IMR-90 (cell line): ENCODE results near the gene SH3RF1. TPM values are rescaled to one million over a fixed set of nuclear protein-coding genes. Genes with fewer than 3 reads are reported as not detected.

Source experiments
- ATAC-seq: fragments of 200-7000 bp; cut with Tn5 transposase; 2 replicates; pipeline ENCODE4 v1.9.1; 2020; ENCODE audit warnings: low read depth, mild to moderate bottlenecking, moderate library complexity
- BruUV-seq: library from RNA; stranded (reverse); fragments of 400-500 nt; replicated peaks from 2 replicates; lab custom pipeline; 2021; lab: Mats Ljungman, UMichigan
- CTCF ChIA-PET: fragments of 300-600 bp; formaldehyde crosslinking; extraction: SDS; loops from one replicate; lab custom pipeline; 2021; ENCODE audit warnings: antibody characterized with exemption; lab: Yijun Ruan, JAX
- POLR2A ChIA-PET: fragments of 300-600 bp; sonication (Branson Sonifier 250); formaldehyde crosslinking; loops from one replicate; lab custom pipeline; 2022; ENCODE audit warnings: antibody characterized with exemption; ENCODE audit not compliant: unreplicated experiment; lab: Charles Lee
- DNase-seq: peaks from one replicate; pipeline ENCODE4 v3.0.0; 2013
- H2AFZ ChIP-seq: replicated peaks from 2 replicates; pipeline ENCODE3; 2013; ENCODE audit warnings: low read length, mild to moderate bottlenecking; ENCODE audit not compliant: poor library complexity
- H2AK5ac ChIP-seq: 2 replicates; pipeline ENCODE4 v1.6.1; 2013; ENCODE audit warnings: low read depth, low read length, inconsistent platforms
- H2AK9ac ChIP-seq: replicated peaks from 2 replicates; pipeline ENCODE3; 2013; ENCODE audit warnings: mild to moderate bottlenecking, low read depth, low read length, moderate library complexity; ENCODE audit not compliant: poor library complexity
- H2BK120ac ChIP-seq: 2 replicates; pipeline ENCODE4 v1.6.1; 2013; ENCODE audit warnings: low read depth, low read length, inconsistent platforms
- H2BK15ac ChIP-seq: 3 replicates; pipeline ENCODE4 v1.6.1; 2013; ENCODE audit warnings: low read depth, low read length, inconsistent platforms
- H2BK20ac ChIP-seq: 2 replicates; pipeline ENCODE4 v1.6.1; 2013; ENCODE audit warnings: low read depth, mild to moderate bottlenecking, inconsistent platforms, low read length, moderate library complexity
- H2BK5ac ChIP-seq: 2 replicates; pipeline ENCODE4 v1.6.1; 2013; ENCODE audit warnings: mild to moderate bottlenecking, low read depth, low read length, inconsistent platforms; ENCODE audit not compliant: poor library complexity, severe bottlenecking
- H3K14ac ChIP-seq: replicated peaks from 2 replicates; pipeline ENCODE4 v1.6.1; 2013; ENCODE audit warnings: low read depth, low read length, inconsistent platforms
- H3K18ac ChIP-seq: 2 replicates; pipeline ENCODE4 v1.6.1; 2013; ENCODE audit warnings: low read depth, low read length, control low read depth
- H3K23ac ChIP-seq: 2 replicates; pipeline ENCODE4 v1.6.1; 2013; ENCODE audit warnings: low read depth, low read length, inconsistent platforms
- H3K27ac ChIP-seq: 2 replicates; pipeline ENCODE4 v1.5.1; 2013; ENCODE audit warnings: mild to moderate bottlenecking, control low read depth, low read length; ENCODE audit not compliant: insufficient read depth
- H3K27me3 ChIP-seq: 2 replicates; pipeline ENCODE4 v1.6.1; 2013; ENCODE audit warnings: low read length; ENCODE audit not compliant: control insufficient read depth, insufficient read depth
- H3K36me3 ChIP-seq: 2 replicates; pipeline ENCODE4 v1.6.1; 2013; ENCODE audit warnings: low read length, mixed read lengths; ENCODE audit not compliant: control insufficient read depth, insufficient read depth
- H3K4ac ChIP-seq: 2 replicates; pipeline ENCODE4 v1.6.1; 2013; ENCODE audit warnings: low read depth, low read length, inconsistent platforms
- H3K4me1 ChIP-seq: 2 replicates; pipeline ENCODE4 v1.6.1; 2013; ENCODE audit warnings: low read length, mixed read lengths; ENCODE audit not compliant: control insufficient read depth, insufficient read depth
- H3K4me2 ChIP-seq: 2 replicates; pipeline ENCODE4 v1.6.1; 2013; ENCODE audit warnings: low read depth, mild to moderate bottlenecking, control low read depth, low read length, moderate library complexity
- H3K4me3 ChIP-seq: 2 replicates; pipeline ENCODE4 v1.5.1; 2013; ENCODE audit warnings: low read depth, mild to moderate bottlenecking, control low read depth, low read length, moderate library complexity; ENCODE audit not compliant: insufficient read depth
- H3K56ac ChIP-seq: 2 replicates; pipeline ENCODE4 v1.6.1; 2013; ENCODE audit warnings: low read length, inconsistent platforms; ENCODE audit not compliant: insufficient read depth; ENCODE audit errors: extremely low read depth
- H3K79me1 ChIP-seq, 2 experiments: 2 replicates each; pipeline ENCODE4 v1.6.1; 2013; ENCODE audit warnings: low read length in 2 of 2, inconsistent platforms in 1 of 2, low read depth in 1 of 2
- H3K9ac ChIP-seq: 2 replicates; pipeline ENCODE4 v1.6.1; 2013; ENCODE audit warnings: low read depth, low read length, control low read depth
- H3K9me1 ChIP-seq: 2 replicates; pipeline ENCODE4 v1.6.1; 2013; ENCODE audit warnings: low read length, inconsistent platforms; ENCODE audit not compliant: insufficient read depth
- H3K9me3 ChIP-seq: 2 replicates; pipeline ENCODE4 v1.6.1; 2013; ENCODE audit warnings: low read length; ENCODE audit not compliant: control insufficient read depth, insufficient read depth
- H4K20me1 ChIP-seq: 2 replicates; pipeline ENCODE4 v1.6.1; 2013; ENCODE audit warnings: low read length, inconsistent platforms; ENCODE audit not compliant: insufficient read depth
- H4K5ac ChIP-seq: 2 replicates; pipeline ENCODE4 v1.6.1; 2013; ENCODE audit warnings: mild to moderate bottlenecking, low read depth, low read length, control low read depth
- H4K8ac ChIP-seq, 2 experiments: 2 replicates each; pipeline ENCODE4 v1.6.1; 2013; ENCODE audit warnings: low read depth in 2 of 2, low read length in 2 of 2, control low read depth in 1 of 2, inconsistent platforms in 1 of 2
- H4K91ac ChIP-seq: 2 replicates; pipeline ENCODE4 v1.6.1; 2013; ENCODE audit warnings: low read depth, low read length, inconsistent platforms; ENCODE audit not compliant: insufficient read depth
- BHLHE40 ChIP-seq: fragments of 150-350 bp; IDR thresholded peaks from 2 replicates; pipeline ENCODE4 v1.6.1; 2016; ENCODE audit warnings: mild to moderate bottlenecking, low read depth, low read length
- CEBPB ChIP-seq: IDR thresholded peaks from 2 replicates; pipeline ENCODE4 v1.6.1; 2012; ENCODE audit warnings: low read depth, low read length, improper control_type of control experiment
- CHD1 ChIP-seq: IDR thresholded peaks from 2 replicates; pipeline ENCODE4 v1.6.1; 2012; ENCODE audit warnings: low read depth, low read length, improper control_type of control experiment
- ELK1 ChIP-seq: fragments of 150-350 bp; IDR thresholded peaks from 2 replicates; pipeline ENCODE4 v1.6.1; 2016; ENCODE audit warnings: low read depth, mild to moderate bottlenecking, low read length, moderate library complexity, borderline replicate concordance
- FOS ChIP-seq: fragments of 150-350 bp; IDR thresholded peaks from 2 replicates; pipeline ENCODE4 v1.6.1; 2016; ENCODE audit warnings: low read depth, low read length
- MAFK ChIP-seq: IDR thresholded peaks from 2 replicates; pipeline ENCODE4 v1.6.1; 2012; ENCODE audit warnings: low read depth, low read length, improper control_type of control experiment
- MAZ ChIP-seq: IDR thresholded peaks from 2 replicates; pipeline ENCODE4 v1.6.1; 2012; ENCODE audit warnings: low read depth, mild to moderate bottlenecking, low read length, improper control_type of control experiment, moderate library complexity, borderline replicate concordance
- MXI1 ChIP-seq: IDR thresholded peaks from 2 replicates; pipeline ENCODE4 v1.6.1; 2012; ENCODE audit warnings: low read depth, mild to moderate bottlenecking, low read length, moderate library complexity, borderline replicate concordance
- NFE2L2 ChIP-seq: fragments of 150-350 bp; IDR thresholded peaks from 2 replicates; pipeline ENCODE4 v1.6.1; 2016; ENCODE audit warnings: low read depth, mild to moderate bottlenecking, low read length
- POLR2A ChIP-seq: IDR thresholded peaks from 2 replicates; pipeline ENCODE4 v1.6.1; 2012; ENCODE audit warnings: mild to moderate bottlenecking, low read depth, low read length
- RAD21 ChIP-seq: IDR thresholded peaks from 2 replicates; pipeline ENCODE4 v1.6.1; 2012; ENCODE audit warnings: low read length, improper control_type of control experiment
- RCOR1 ChIP-seq: IDR thresholded peaks from 2 replicates; pipeline ENCODE4 v1.6.1; 2012; ENCODE audit warnings: mild to moderate bottlenecking, low read length, improper control_type of control experiment; ENCODE audit not compliant: insufficient replicate concordance
- RFX5 ChIP-seq: IDR thresholded peaks from 2 replicates; pipeline ENCODE4 v1.8.0; 2012; ENCODE audit warnings: low read depth, mild to moderate bottlenecking, low read length, moderate library complexity
- SMC3 ChIP-seq: fragments of 150-350 bp; IDR thresholded peaks from 2 replicates; pipeline ENCODE4 v1.6.1; 2016; ENCODE audit warnings: low read depth, mild to moderate bottlenecking, antibody characterized with exemption, low read length, moderate library complexity
- whole genome bisulfite sequencing, 2 experiments: methylation state at CpG; one replicate each; pipeline versions ENCODE4 v1.1.5 to v1.1.7; 2013; ENCODE audit warnings: missing lambda C conversion rate in 2 of 2; ENCODE audit not compliant: insufficient read length in 1 of 2; ENCODE audit errors: extremely low coverage in 2 of 2; 5-methylcytosine and 5-hydroxymethylcytosine counted together
- dilution Hi-C: fragments of 300-500 bp; cut with HindIII; formaldehyde crosslinking; loops from one replicate; pipeline ENCODE4 v1.14.3; 2018; ENCODE audit warnings: low sequenced_read_pairs; ENCODE audit not compliant: unreplicated experiment
- in situ Hi-C: fragments of 300-500 bp; cut with MboI; formaldehyde crosslinking; loops from 3 replicates; pipeline ENCODE4 v1.14.3; 2019; ENCODE audit warnings: low sequenced_read_pairs, inconsistent platforms, mixed read lengths
- intact Hi-C: fragments of 100-400 bp; cut with micrococcal nuclease; formaldehyde crosslinking; loops from 2 replicates; pipeline ENCODE4 v1.10.0; 2022
- polyA plus RNA-seq, 3 experiments: library from polyadenylated mRNA; depleted of rRNA; stranded (reverse); fragments of >200 nt; gene quantifications; 2 replicates each; pipeline ENCODE4 v1.2.3, GENCODE V29; 2012; ENCODE audit warnings: low replicate concordance in 1 of 3
- total RNA-seq: library from RNA; depleted of rRNA; stranded (reverse); fragments of >200 nt; gene quantifications from 2 replicates; pipeline ENCODE4 v1.2.3, GENCODE V29; 2012
- TF ChIP-seq, protein P1 (sequence below): conservative IDR thresholded peaks from 2 replicates; pipeline ENCODE4 v1.5.1; 2012; ENCODE audit warnings: mild to moderate bottlenecking, low read depth, low read length, improper control_type of control experiment
- TF ChIP-seq, protein P2 (sequence below): fragments of 150-350 bp; IDR thresholded peaks from 2 replicates; pipeline ENCODE4 v1.6.1; 2017; ENCODE audit warnings: mild to moderate bottlenecking, antibody characterized with exemption, low read length, low read depth

The SH3RF1 gene
- total and polyA plus RNA-seq, 2 of the 4 experiments (the other 2 are of a cell fraction): 22.0 to 29.8 TPM

DNA sequence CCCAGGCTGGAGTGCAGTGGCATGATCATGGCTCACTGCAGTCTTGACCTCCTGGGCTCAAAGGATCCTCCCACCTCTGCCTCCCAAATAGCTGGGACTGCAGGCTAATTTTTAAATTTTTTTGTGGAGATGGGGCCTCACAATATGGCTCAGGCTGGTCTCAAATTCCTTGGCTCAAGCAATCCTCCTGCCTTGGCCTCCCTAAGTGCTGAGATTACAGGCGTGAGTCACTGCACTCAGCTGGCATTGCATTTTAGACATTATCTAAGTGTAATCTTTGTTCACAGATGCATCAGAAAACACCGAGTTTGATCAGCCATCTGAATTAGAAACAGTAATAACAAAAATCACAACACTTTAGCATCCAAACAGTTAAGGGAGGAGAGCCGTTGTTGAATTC, 207.3 kb downstream of the SH3RF1 start:
- no peaks in the 10 kb centered on the region for H3K9me3 ChIP-seq
- 100% methylated on average over 1 of the region's 3 CpGs; no CpG with 5 or more reads in 1 of the 2 experiments for WGBS, 2 experiments
- H4K20me1 ChIP-seq: no peaks in the 10 kb centered on the region
- ChIA-PET CTCF (interaction anchor here (1.0 kb wide), 1 partner anchor 22 kb away, joined by 3 read pairs; no protein-coding TSS in a partner anchor), POLR2A (no interaction called here)
- in situ Hi-C loops (no loop called here), intact Hi-C loops (no loop called here), dilution Hi-C loops (no loop called here)
- H3K27ac ChIP-seq: no peak overlapping the region
- H3K4me2 ChIP-seq: no peak overlapping the region
- TF ChIP-seq CEBPB (no peak), ELK1 (no peak), RAD21 (no peak), FOS (no peak), RCOR1 (no peak), POLR2A (no peak), NFE2L2 (no peak), SMC3 (no peak), MXI1 (no peak), BHLHE40 (no peak), MAFK (no peak), CHD1 (no peak), MAZ (no peak), RFX5 (no peak)
- TF ChIP-seq, protein P1, sequence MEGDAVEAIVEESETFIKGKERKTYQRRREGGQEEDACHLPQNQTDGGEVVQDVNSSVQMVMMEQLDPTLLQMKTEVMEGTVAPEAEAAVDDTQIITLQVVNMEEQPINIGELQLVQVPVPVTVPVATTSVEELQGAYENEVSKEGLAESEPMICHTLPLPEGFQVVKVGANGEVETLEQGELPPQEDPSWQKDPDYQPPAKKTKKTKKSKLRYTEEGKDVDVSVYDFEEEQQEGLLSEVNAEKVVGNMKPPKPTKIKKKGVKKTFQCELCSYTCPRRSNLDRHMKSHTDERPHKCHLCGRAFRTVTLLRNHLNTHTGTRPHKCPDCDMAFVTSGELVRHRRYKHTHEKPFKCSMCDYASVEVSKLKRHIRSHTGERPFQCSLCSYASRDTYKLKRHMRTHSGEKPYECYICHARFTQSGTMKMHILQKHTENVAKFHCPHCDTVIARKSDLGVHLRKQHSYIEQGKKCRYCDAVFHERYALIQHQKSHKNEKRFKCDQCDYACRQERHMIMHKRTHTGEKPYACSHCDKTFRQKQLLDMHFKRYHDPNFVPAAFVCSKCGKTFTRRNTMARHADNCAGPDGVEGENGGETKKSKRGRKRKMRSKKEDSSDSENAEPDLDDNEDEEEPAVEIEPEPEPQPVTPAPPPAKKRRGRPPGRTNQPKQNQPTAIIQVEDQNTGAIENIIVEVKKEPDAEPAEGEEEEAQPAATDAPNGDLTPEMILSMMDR: no peak
- TF ChIP-seq, protein P2, sequence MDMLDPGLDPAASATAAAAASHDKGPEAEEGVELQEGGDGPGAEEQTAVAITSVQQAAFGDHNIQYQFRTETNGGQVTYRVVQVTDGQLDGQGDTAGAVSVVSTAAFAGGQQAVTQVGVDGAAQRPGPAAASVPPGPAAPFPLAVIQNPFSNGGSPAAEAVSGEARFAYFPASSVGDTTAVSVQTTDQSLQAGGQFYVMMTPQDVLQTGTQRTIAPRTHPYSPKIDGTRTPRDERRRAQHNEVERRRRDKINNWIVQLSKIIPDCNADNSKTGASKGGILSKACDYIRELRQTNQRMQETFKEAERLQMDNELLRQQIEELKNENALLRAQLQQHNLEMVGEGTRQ: no peak
- no TSS peak for BruUV-seq
- H2AFZ ChIP-seq: no peak overlapping the region
- H3K56ac ChIP-seq: no peak overlapping the region
- H3K23ac ChIP-seq: no peak overlapping the region
- ATAC-seq (no peak), DNase-seq (no peak)
- 0 out of 2 replicates have a peak overlapping the region, but pooled peaks have one; percentile 4 for H2AK5ac ChIP-seq
- no peak overlapping the region for H2BK5ac ChIP-seq
- no peak overlapping the region for H3K9ac ChIP-seq
- H3K4me3 ChIP-seq: no peak overlapping the region
- H3K79me1 ChIP-seq: no peaks in the 10 kb centered on the region
- peaks cover 12% of the 10 kb centered on the region for H3K4me1 ChIP-seq
- H4K91ac ChIP-seq: no peak overlapping the region
- peak overlapping the region; percentile 25; the same call in 1 of the 2 replicates for H3K18ac ChIP-seq
- no peaks in the 10 kb centered on the region for H3K36me3 ChIP-seq
- H2BK20ac ChIP-seq: no peak overlapping the region
- no peak overlapping the region for H4K8ac ChIP-seq
- H2AK9ac ChIP-seq: no peak overlapping the region
- peaks cover 7% of the 10 kb centered on the region for H3K9me1 ChIP-seq
- H3K27me3 ChIP-seq: no peaks in the 10 kb centered on the region
- H3K4ac ChIP-seq: no peak overlapping the region
- H4K5ac ChIP-seq: no peak overlapping the region
- no peak overlapping the region for H2BK15ac ChIP-seq
- no peak overlapping the region for H3K14ac ChIP-seq
- no peak overlapping the region for H2BK120ac ChIP-seq
